DOHH2 (cell line): ENCODE measurements around the gene FXYD3.

Source experiments
- H3F3A ChIP-seq: fragments of 200-600 bp; sonication (generic), shearing (Covaris generic); 2 replicates; pipeline ENCODE4 v1.6.0; 2016; ENCODE audit warnings: antibody characterized with exemption, mild to moderate bottlenecking; ENCODE audit not compliant: control insufficient read depth, insufficient read depth
- H3K27ac ChIP-seq: fragments of 200-600 bp; sonication (generic); 2 replicates; pipeline ENCODE4 v1.5.1; 2014; ENCODE audit warnings: low read depth, mild to moderate bottlenecking, low read length, moderate library complexity
- H3K27me3 ChIP-seq: fragments of 200-600 bp; sonication (generic); 2 replicates; pipeline ENCODE4 v1.6.1; 2014; ENCODE audit warnings: mild to moderate bottlenecking, low read length, mixed read lengths; ENCODE audit not compliant: control insufficient read depth
- H3K36me3 ChIP-seq: fragments of 200-600 bp; sonication (generic); 2 replicates; pipeline ENCODE4 v1.6.1; 2014; ENCODE audit warnings: mild to moderate bottlenecking, low read length, moderate library complexity, mixed read lengths; ENCODE audit not compliant: control insufficient read depth
- H3K4me1 ChIP-seq: fragments of 200-600 bp; sonication (generic); 2 replicates; pipeline ENCODE4 v1.6.1; 2014; ENCODE audit warnings: mild to moderate bottlenecking, low read length, mixed read lengths; ENCODE audit not compliant: control insufficient read depth
- H3K4me2 ChIP-seq: fragments of 200-600 bp; sonication (generic); 2 replicates; pipeline ENCODE4 v1.6.0; 2014; ENCODE audit warnings: mild to moderate bottlenecking, low read length, moderate library complexity
- H3K4me3 ChIP-seq: fragments of 200-600 bp; sonication (generic); 2 replicates; pipeline ENCODE4 v1.5.1; 2014; ENCODE audit warnings: mild to moderate bottlenecking, low read length, mixed read lengths
- H3K79me2 ChIP-seq: fragments of 200-600 bp; sonication (generic); 2 replicates; pipeline ENCODE4 v1.6.1; 2014; ENCODE audit warnings: mild to moderate bottlenecking, low read length, mixed read lengths; ENCODE audit not compliant: control insufficient read depth
- H3K9me2 ChIP-seq: fragments of 200-600 bp; sonication (generic); replicated peaks from 2 replicates; pipeline ENCODE4 v1.6.1; 2014; ENCODE audit warnings: mild to moderate bottlenecking, low read length, mixed read lengths; ENCODE audit not compliant: control insufficient read depth
- H3K9me3 ChIP-seq: fragments of 200-600 bp; sonication (generic); 2 replicates; pipeline ENCODE4 v1.6.1; 2014; ENCODE audit warnings: antibody characterized with exemption, low read length, mixed read lengths; ENCODE audit not compliant: control insufficient read depth, insufficient read depth
- H4K20me1 ChIP-seq: fragments of 200-600 bp; sonication (generic); 2 replicates; pipeline ENCODE4 v1.6.0; 2014; ENCODE audit warnings: low read depth, mild to moderate bottlenecking, antibody characterized with exemption, low read length, moderate library complexity; ENCODE audit not compliant: control insufficient read depth, insufficient read depth
- CTCF ChIP-seq: fragments of 200-600 bp; sonication (generic); IDR thresholded peaks from one replicate; pipeline ENCODE4 v1.5.1; 2014; ENCODE audit warnings: antibody characterized with exemption, mild to moderate bottlenecking, low read depth, low read length; ENCODE audit not compliant: poor library complexity, severe bottlenecking
- EZH2phosphoT487 ChIP-seq: fragments of 200-600 bp; sonication (generic); IDR thresholded peaks from 2 replicates; pipeline ENCODE4 v1.6.1; 2017; ENCODE audit warnings: borderline replicate concordance, mild to moderate bottlenecking, antibody characterized with exemption, low read length, moderate library complexity, mixed read lengths

FXYD3 gene

GRCh38 chr19:35153701-35154524 is 38.3 kb downstream of the FXYD3 start:
- Histone ChIP-seq H3K27ac (peak overlapping the region; percentile 39; the same call in 1 of the 2 replicates), H3K4me3 (peak overlapping the region; percentile 89)

GRCh38 chr19:35154525-35155406 is 39.1 kb downstream of the FXYD3 start, which contains the start of gene FXYD5:
Gene FXYD5, plus strand, starts transcription at chr19:35154735. Its CDS starts 816 bp downstream, at chr19:35155551.
- TF ChIP-seq CTCF (no peak), EZH2phosphoT487 (no peak)
- H3K9me3 ChIP-seq: no peaks in the 10 kb centered on the region
- peak within 1 kb of the TSS; percentile 76 for H3K4me2 ChIP-seq
- H3F3A ChIP-seq: no peaks in the 10 kb centered on the region
- H4K20me1 ChIP-seq: no peaks in the 10 kb centered on the region
- H3K4me3 ChIP-seq: peak within 1 kb of the TSS; percentile 89
- H3K9me2 ChIP-seq: no peaks in the 10 kb centered on the region
- peaks cover 35% of the 10 kb centered on the region for H3K36me3 ChIP-seq
- H3K79me2 ChIP-seq: peaks cover 16% of the 10 kb centered on the region
- peak within 1 kb of the TSS; percentile 39 for H3K27ac ChIP-seq
- peaks cover 30% of the 10 kb centered on the region for H3K4me1 ChIP-seq
- H3K27me3 ChIP-seq: peaks cover 8% of the 10 kb centered on the region

More at GRCh38 chr19:35153701-35154524, 38.3 kb downstream of the FXYD3 start:
- no peaks in the 10 kb centered on the region for H3F3A ChIP-seq
- H3K4me2 ChIP-seq: peak overlapping the region; percentile 76
- H3K9me2 ChIP-seq: no peaks in the 10 kb centered on the region
- no peaks in the 10 kb centered on the region for H4K20me1 ChIP-seq
- H3K79me2 ChIP-seq: peaks cover 16% of the 10 kb centered on the region
- H3K4me1 ChIP-seq: peaks cover 30% of the 10 kb centered on the region
- TF ChIP-seq CTCF (peak; percentile 76), EZH2phosphoT487 (no peak)
- H3K27me3 ChIP-seq: peaks cover 8% of the 10 kb centered on the region
- H3K9me3 ChIP-seq: no peaks in the 10 kb centered on the region
- peaks cover 28% of the 10 kb centered on the region for H3K36me3 ChIP-seq

- Histone ChIP-seq H3K4me2 (peak overlapping the region; percentile 76), H3K9me2 (no peaks in the 10 kb centered on the region), H4K20me1 (no peaks in the 10 kb centered on the region), H3K36me3 (peaks cover 37% of the 10 kb centered on the region), H3F3A (no peaks in the 10 kb centered on the region), H3K27ac (peak overlapping the region; percentile 39), H3K79me2 (peaks cover 16% of the 10 kb centered on the region), H3K9me3 (no peaks in the 10 kb centered on the region), H3K4me3 (peak overlapping the region; percentile 89), H3K27me3 (peaks cover 8% of the 10 kb centered on the region), H3K4me1 (peaks cover 30% of the 10 kb centered on the region)
- TF ChIP-seq CTCF (no peak), EZH2phosphoT487 (no peak)
Measured at GRCh38 chr19:35155441-35155840, 39.8 kb downstream of the FXYD3 start.
